Stomach (tissue), 19 donors: ENCODE data around the gene NUP188. TPM values are rescaled to one million over a fixed set of nuclear protein-coding genes. Genes with fewer than 3 reads are reported as not detected.

Experiments used
- DNase-seq, 2 donors: peaks; one replicate each; pipeline versions ENCODE4 v3.0.0 to v3.0.0-alpha.2; 2013 to 2019
- H3K27ac ChIP-seq, 5 donors: fragments of 200-600 bp in 4 of 5; sonication (generic) in 4 of 5; one replicate each; pipeline ENCODE4 v1.5.1; 2013 to 2019; ENCODE audit warnings: mild to moderate bottlenecking in 1 of 5, moderate library complexity in 1 of 5
- H3K27me3 ChIP-seq, 3 donors: fragments of 200-600 bp; sonication (generic); one replicate each; pipeline ENCODE4 v1.5.1; 2017 to 2019; ENCODE audit warnings: mixed run types in 1 of 3
- H3K36me3 ChIP-seq, 4 donors: fragments of 200-600 bp; sonication (generic); 1 replicate in 3 of 4; 2 replicates in 1 of 4; pipeline ENCODE4 v1.5.1; 2016 to 2019
- H3K4me1 ChIP-seq, 4 donors: fragments of 200-600 bp; sonication (generic); one replicate each; pipeline ENCODE4 v1.5.1; 2016 to 2019
- H3K4me3 ChIP-seq, 4 donors: fragments of 200-600 bp; sonication (generic) in 3 of 4; one replicate each; pipeline ENCODE4 v1.5.1; 2016 to 2019; ENCODE audit warnings: mild to moderate bottlenecking in 1 of 4
- H3K9me3 ChIP-seq, 4 donors: fragments of 200-600 bp; sonication (generic); one replicate each; pipeline ENCODE4 v1.5.1; 2016 to 2019
- EP300 ChIP-seq: sonication (generic); formaldehyde crosslinking; IDR thresholded peaks from one replicate; pipeline ENCODE4 v1.6.1; 2017; ENCODE audit warnings: antibody characterized with exemption
- POLR2A ChIP-seq, 4 donors: fragments of 450-650 bp; IDR thresholded peaks; one replicate each; pipeline ENCODE4 v1.6.1; 2016; ENCODE audit warnings: antibody characterized with exemption in 4 of 4, control low read depth in 2 of 4, mild to moderate bottlenecking in 1 of 4, moderate library complexity in 1 of 4
- POLR2AphosphoS5 ChIP-seq, 3 donors: sonication (generic); formaldehyde crosslinking; IDR thresholded peaks; one replicate each; pipeline ENCODE4 v1.6.1; 2016; ENCODE audit warnings: antibody characterized with exemption in 3 of 3
- WGBS, 5 donors: extraction: QIAGEN DNeasy Blood & Tissue Kit in 3 of 5; methylation state at CpG; one replicate each; pipeline versions ENCODE4 v1.1.5 to v1.1.7; 2013 to 2018; 5-methylcytosine and 5-hydroxymethylcytosine counted together
- intact Hi-C: fragments of 100-400 bp; cut with DNase I; formaldehyde crosslinking; loops from one replicate; pipeline ENCODE4 v1.15.1; 2023; ENCODE audit warnings: low total_unique reads
- long read RNA-seq, 10 donors: transcript quantifications; one replicate each; lab custom pipeline, GENCODE V29; 2026
- polyA plus RNA-seq, 3 donors: library from polyadenylated mRNA; stranded (reverse); fragments of 200-250 nt; gene quantifications; one replicate each; pipeline ENCODE4 v1.2.3, GENCODE V29; 2013
- total RNA-seq, 5 donors: library from RNA; depleted of rRNA; stranded (reverse); fragments of >200 nt; gene quantifications; one replicate each; pipeline versions ENCODE4 v1.1.0 to v1.2.3, GENCODE V29; 2014 to 2016
- TF ChIP-seq, protein P1 (sequence below), 7 experiments: fragments of 450-650 bp in 4 of 7; fragments of 200-600 bp in 3 of 7; sonication (generic) in 3 of 7; IDR thresholded peaks; one replicate each; pipeline ENCODE4 v1.5.1; 2016 to 2019; ENCODE audit warnings: antibody characterized with exemption in 7 of 7, control low read depth in 2 of 7, mild to moderate bottlenecking in 1 of 7
- donor health status: healthy with polysubstance abuse.
- donor health status: Bipolar disorder and iron deficiency.
- donor health status: healthy.

The NUP188 gene, protein sequence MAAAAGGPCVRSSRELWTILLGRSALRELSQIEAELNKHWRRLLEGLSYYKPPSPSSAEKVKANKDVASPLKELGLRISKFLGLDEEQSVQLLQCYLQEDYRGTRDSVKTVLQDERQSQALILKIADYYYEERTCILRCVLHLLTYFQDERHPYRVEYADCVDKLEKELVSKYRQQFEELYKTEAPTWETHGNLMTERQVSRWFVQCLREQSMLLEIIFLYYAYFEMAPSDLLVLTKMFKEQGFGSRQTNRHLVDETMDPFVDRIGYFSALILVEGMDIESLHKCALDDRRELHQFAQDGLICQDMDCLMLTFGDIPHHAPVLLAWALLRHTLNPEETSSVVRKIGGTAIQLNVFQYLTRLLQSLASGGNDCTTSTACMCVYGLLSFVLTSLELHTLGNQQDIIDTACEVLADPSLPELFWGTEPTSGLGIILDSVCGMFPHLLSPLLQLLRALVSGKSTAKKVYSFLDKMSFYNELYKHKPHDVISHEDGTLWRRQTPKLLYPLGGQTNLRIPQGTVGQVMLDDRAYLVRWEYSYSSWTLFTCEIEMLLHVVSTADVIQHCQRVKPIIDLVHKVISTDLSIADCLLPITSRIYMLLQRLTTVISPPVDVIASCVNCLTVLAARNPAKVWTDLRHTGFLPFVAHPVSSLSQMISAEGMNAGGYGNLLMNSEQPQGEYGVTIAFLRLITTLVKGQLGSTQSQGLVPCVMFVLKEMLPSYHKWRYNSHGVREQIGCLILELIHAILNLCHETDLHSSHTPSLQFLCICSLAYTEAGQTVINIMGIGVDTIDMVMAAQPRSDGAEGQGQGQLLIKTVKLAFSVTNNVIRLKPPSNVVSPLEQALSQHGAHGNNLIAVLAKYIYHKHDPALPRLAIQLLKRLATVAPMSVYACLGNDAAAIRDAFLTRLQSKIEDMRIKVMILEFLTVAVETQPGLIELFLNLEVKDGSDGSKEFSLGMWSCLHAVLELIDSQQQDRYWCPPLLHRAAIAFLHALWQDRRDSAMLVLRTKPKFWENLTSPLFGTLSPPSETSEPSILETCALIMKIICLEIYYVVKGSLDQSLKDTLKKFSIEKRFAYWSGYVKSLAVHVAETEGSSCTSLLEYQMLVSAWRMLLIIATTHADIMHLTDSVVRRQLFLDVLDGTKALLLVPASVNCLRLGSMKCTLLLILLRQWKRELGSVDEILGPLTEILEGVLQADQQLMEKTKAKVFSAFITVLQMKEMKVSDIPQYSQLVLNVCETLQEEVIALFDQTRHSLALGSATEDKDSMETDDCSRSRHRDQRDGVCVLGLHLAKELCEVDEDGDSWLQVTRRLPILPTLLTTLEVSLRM (N-terminal part only)
- total RNA-seq, result 10 to 100 TPM; 26.3 to 79.9 (median 51.0) TPM
- polyA plus RNA-seq, result 10 to 100 TPM in 1 of 3 donors, 1 to 10 TPM in 2; 4.4 to 10.1 (median 9.9) TPM
- long read RNA-seq, donor 1, result 0 reads
- long read RNA-seq, donor 2, result 0 reads
- long read RNA-seq, donor 3, result 0 reads
- long read RNA-seq, donor 4, result 0 reads
- long read RNA-seq, donor 5, partial matches to known transcripts, result 6 of 6 reads
- long read RNA-seq, donor 5, other reads (novel, unspliced or antisense), result 0 of 6 reads
- long read RNA-seq, donor 6, result 0 reads
- long read RNA-seq, donor 7, result 0 reads
- long read RNA-seq, donor 8, full-length matches to known transcripts, result 1 of 1 reads
- long read RNA-seq, donor 8, partial matches to known transcripts, result 0 of 1 reads
- long read RNA-seq, donor 8, other reads (novel, unspliced or antisense), result 0 of 1 reads
- long read RNA-seq, donor 9, full-length matches to known transcripts, result 1 of 1 reads
- long read RNA-seq, donor 9, partial matches to known transcripts, result 0 of 1 reads
- long read RNA-seq, donor 9, other reads (novel, unspliced or antisense), result 0 of 1 reads
- long read RNA-seq, donor 10, result 0 reads

DNA sequence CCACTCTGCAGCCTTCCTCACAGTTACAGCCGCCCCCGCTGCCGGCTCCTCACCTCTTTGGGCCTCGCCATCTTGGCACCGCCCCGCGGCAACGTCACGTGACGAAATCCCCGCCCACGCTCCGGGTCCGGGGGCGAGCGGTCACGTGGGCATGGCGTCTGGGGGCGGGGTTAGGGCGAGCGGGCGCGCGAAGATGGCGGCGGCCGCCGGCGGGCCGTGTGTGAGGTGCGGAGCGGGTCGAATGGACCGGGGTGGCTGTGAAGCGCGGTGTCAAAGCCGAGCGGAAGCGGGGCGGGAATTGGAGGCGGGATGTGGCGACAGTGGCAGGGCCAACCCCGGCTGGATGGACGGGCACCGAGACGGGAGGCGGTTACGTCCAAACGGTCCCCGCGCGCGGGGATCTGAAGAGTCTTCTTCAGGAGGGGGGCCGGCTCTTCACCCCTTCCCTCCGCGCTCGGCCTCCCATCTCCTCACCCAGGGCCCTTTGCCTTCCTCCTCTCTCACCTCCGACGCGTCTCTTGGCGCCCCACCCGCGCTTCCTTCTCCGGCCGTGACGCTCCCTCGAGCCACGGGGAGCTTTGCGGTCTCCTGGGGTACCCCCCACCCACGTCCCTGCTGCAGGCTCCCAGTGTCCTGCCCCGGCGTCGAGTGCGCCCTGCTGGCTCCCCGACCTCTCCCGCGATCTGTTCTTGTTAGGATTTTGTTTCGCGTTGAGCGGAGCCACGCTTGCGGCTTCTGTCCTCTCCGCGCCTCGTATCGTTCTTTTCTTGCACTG lies at the start of gene NUP188, which contains the start of gene DOLK:
NUP188 (plus strand) TSS at position 173 of the 775 bp plus-strand sequence; CDS start at position 194, 21 bp downstream.
DOLK (minus strand) TSS at position 77 of the 775 bp plus-strand sequence. CDS start 300 bp downstream, outside the sequence.
- 0 to 1% (median 0%) methylated on average over 68 to 86 of the region's 86 CpGs for WGBS, 5 donors
- Histone ChIP-seq H3K27me3 (no peaks in the 10 kb centered on the region), H3K36me3 (peaks cover 5 to 63% (median 46%) of the 10 kb centered on the region in 4 donors), H3K27ac (peak within 1 kb of the TSS; percentile 87 to 96 (median 93)), H3K4me1 (peaks cover 9 to 47% (median 31%) of the 10 kb centered on the region in 4 donors), H3K4me3 (peak within 1 kb of the TSS; percentile 66 to 97 (median 84)), H3K9me3 (no peaks in the 10 kb centered on the region)
- intact Hi-C loops, result no loop called here
- TF ChIP-seq, protein P1, sequence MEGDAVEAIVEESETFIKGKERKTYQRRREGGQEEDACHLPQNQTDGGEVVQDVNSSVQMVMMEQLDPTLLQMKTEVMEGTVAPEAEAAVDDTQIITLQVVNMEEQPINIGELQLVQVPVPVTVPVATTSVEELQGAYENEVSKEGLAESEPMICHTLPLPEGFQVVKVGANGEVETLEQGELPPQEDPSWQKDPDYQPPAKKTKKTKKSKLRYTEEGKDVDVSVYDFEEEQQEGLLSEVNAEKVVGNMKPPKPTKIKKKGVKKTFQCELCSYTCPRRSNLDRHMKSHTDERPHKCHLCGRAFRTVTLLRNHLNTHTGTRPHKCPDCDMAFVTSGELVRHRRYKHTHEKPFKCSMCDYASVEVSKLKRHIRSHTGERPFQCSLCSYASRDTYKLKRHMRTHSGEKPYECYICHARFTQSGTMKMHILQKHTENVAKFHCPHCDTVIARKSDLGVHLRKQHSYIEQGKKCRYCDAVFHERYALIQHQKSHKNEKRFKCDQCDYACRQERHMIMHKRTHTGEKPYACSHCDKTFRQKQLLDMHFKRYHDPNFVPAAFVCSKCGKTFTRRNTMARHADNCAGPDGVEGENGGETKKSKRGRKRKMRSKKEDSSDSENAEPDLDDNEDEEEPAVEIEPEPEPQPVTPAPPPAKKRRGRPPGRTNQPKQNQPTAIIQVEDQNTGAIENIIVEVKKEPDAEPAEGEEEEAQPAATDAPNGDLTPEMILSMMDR (IDR thresholded peaks at IDR 0.05), result no peak
- no peak for TF ChIP-seq EP300
- peak; percentile 93 to 99 (median 97) for TF ChIP-seq POLR2AphosphoS5 (IDR thresholded peaks at IDR 0.05)
- TF ChIP-seq POLR2A (IDR thresholded peaks at IDR 0.05), result peak in 2 of 4 donors; percentile 27 to 84
- DNase-seq, result peak; percentile 97 to 98

DNA sequence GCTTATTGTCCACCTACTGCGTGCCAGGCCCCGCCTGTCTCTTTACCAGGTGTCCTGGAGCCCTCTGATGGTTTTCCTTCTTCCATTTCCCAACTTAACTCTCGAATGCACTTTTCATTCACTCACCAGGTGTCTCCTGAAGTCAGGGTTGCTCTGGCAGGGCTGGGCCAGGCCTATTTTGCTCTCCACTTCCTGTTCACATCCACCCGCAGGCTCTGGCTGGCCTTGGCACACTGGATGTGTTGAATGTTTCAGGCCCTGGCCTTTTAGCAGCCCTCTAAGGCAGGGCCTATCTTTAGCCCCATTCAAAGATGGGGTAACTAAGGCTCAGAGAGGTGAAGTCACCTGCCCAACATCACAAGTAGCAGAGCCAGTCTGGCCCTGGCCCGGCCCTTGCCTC lies 49.1 kb upstream of the NUP188 start:
- Histone ChIP-seq H3K4me1 (peaks cover 23 to 63% (median 43%) of the 10 kb centered on the region in 4 donors), H3K27me3 (no peaks in the 10 kb centered on the region), H3K27ac (peak overlapping the region; percentile 15 to 63 (median 44)), H3K4me3 (no peak overlapping the region), H3K9me3 (no peaks in the 10 kb centered on the region), H3K36me3 (peaks cover 35 to 61% (median 56%) of the 10 kb centered on the region in 4 donors)
- intact Hi-C loops, result no loop called here
- 71 to 88% (median 78%) methylated on average over 5 of the region's 5 CpGs for WGBS, 5 donors
- DNase-seq, result no peak
- TF ChIP-seq POLR2A (IDR thresholded peaks at IDR 0.05) (no peak), POLR2AphosphoS5 (IDR thresholded peaks at IDR 0.05) (no peak), EP300 (no peak)
- TF ChIP-seq, protein P1 (IDR thresholded peaks at IDR 0.05), result no peak

DNA sequence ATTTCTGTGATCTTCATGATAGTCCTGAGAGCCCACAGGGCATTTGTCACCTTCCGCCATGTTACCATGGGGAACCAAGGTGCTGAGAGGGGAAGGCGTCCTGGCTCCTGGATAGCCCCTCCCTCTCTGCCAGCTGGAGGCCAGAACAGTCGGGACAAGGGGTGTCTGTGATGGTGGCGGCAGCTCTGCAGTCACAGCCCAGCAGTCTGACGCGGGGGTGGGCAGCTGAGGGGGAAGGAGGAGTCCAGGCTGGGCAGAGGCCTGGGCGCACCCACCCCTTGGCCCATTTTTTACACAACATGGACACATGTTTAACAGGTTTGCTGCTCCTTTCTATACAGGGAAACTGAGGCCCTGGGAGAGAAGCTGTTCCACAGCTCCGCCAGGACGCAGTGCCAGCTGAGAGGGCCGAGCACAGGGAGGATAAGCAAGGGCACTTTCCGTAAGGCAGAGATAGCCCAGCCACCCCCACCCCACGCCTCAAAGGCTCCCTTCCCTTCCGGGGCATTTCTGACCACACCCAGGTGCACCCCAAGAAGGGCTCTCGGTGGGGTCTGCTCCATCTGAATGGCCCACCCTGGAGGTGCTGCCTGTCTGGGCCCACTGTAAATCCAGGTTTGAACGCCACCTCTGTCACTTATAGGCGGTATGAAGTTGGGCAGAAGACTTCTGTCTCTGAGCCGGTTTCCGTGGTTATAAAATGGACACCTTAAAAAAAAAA lies 48.5 kb upstream of the NUP188 start:
- peaks cover 31 to 54% (median 49%) of the 10 kb centered on the region in 4 donors for H3K36me3 ChIP-seq
- H3K4me1 ChIP-seq, result peaks cover 22 to 63% (median 43%) of the 10 kb centered on the region in 4 donors
- 77 to 87% (median 86%) methylated on average over 17 to 18 of the region's 18 CpGs for WGBS, 5 donors
- H3K4me3 ChIP-seq, result no peak overlapping the region
- H3K27ac ChIP-seq, result peak overlapping the region; percentile 15 to 63 (median 44)
- TF ChIP-seq POLR2A (IDR thresholded peaks at IDR 0.05), result no peak
- TF ChIP-seq POLR2AphosphoS5 (IDR thresholded peaks at IDR 0.05), result no peak
- TF ChIP-seq, protein P1 (IDR thresholded peaks at IDR 0.05), result no peak
- TF ChIP-seq EP300, result no peak
- H3K27me3 ChIP-seq, result no peaks in the 10 kb centered on the region
- no peaks in the 10 kb centered on the region for H3K9me3 ChIP-seq
- intact Hi-C loops, result no loop called here
- DNase-seq, result no peak
